Activated CD4-positive, CD25-positive, alpha-beta regulatory T cell treated with anti-CD3 and anti-CD28 coated beads, Interleukin-2, amount 50 U/mL, for 24 hours (primary cell): ENCODE measurements around the gene THBD.

ENCODE experiments used
- ATAC-seq, 2 donors: fragments of 150-1000 bp; cut with Tn5 transposase; one replicate each; pipeline ENCODE4 v1.10.0; 2021; ENCODE audit warnings: mild to moderate bottlenecking in 1 of 2, moderate library complexity in 1 of 2

THBD gene

DNA sequence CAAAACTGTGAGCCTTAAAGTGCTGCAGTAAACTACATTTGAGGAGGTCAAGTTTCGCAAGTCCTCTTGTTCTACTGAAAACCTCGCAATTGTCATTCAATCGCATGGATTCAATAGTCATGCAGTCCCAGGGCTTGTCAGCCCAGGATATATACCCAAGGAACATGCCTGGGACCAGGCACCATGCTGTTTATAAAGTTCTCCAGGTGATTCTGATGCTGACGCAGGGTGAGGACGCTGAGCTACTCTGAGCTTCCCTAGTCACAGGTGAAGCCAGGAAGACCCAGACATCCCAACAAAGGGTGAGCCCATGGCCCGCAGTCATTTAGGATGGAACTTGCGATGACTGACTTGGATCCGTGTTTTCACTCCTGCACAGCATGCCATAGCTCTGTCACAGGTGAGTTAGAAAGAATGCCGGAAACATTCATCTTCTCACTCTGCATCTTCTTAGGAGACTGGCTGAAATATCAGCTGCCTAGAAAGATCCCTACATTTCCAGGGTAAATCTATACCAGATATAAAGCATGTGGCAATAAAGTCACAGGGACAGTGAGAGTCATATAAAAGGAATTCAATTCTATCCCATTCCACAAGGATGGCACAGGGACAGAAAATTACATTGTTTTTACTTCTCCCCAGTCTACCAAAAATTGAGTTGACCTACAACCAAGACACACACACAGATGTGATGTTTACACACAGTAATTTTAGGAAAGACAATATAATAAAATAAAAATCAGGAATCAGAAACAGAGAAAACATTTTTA is 41.4 kb downstream of the THBD start:
- ATAC-seq, result no peak

DNA sequence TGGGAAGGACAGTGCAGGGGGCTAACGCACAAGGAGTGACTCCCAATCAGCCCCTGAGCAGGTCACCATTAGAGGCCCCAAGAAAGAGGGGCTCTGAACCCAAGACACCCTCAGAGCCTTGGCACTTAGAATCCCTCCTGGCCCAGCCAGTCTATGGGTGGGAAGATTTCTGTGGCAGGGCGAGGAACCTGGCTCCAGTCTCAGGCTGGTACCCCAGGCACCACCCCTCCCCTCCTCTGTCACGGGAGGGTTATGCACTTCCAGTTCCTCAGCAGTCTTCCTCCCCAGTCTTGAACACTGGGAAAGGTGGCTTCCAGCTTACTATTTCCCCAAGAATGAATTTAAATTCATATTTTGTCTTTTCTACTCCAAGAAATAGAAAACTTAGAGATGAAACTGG is 42.0 kb downstream of the THBD start:
- ATAC-seq, result no peak

DNA sequence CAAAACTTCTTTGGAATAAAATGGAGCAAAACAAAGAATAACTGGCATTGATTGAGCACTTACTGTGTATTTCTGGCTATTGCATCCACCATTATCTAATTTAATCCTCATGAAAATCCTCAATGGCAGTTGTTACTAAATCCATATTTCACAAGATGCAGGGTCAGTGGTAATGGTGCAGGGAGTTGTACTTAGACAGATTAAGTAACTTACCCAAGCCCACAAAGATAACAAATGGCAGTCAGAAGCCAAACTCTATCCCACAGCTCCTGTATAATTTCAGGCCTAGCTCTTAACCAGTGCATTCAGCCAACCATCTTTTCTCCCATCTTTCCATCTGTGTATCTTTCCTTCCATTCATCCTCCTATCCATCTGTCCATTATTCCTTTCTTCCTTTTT is 43.7 kb downstream of the THBD start:
- ATAC-seq, result no peak

DNA sequence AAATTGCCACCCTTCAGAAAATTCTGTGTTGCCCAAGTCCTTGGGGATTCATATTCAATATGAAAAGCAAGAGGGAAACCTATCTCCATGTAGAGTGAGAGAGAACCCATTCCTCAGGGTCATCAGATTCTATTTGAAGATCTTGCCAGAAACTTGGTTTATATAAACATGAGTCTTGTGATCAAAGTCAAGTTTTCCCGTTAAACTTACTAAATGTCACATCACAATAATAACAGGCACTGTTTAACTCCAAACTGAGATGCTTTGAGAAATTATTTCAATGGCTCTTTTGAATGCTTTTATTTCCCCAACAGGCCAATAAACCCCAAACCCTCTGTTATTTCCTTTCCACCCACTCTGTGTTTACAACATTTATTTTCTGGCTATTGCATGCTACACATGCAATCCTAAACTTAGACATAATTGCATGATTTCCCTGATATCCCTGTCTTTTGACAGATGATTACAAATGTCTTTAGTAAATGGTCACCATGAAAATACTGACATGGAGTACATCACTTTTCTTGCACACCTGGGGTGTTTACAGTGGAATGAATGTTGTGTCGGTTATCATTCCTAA is 45.5 kb downstream of the THBD start:
- no peak for ATAC-seq

DNA sequence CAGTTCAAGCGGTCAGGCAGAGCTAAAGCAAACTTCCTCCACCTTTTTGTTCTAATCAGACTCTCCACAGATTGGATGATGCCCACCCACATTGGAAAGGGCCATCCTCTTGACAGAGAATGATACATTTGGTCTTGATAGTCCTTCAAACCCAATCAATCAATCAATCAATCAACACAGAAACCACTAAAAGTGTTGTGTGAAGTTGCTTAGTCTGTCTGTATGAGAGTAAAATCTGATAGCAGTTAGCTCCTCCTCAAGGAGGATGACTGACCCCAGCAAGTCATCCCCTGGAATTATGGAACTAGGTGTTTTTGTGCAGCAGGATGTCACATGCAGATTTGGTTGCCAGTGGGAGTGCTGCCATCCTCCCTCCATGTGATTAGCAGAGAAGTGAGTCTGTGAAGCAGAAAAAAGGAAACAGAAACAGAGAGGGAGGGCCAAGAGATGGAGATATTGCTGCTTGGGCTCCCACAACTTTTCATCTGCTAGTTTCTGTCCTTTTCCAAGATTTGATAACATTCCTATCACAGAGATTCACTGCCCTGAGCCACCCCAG is 46.3 kb downstream of the THBD start:
- no peak for ATAC-seq

DNA sequence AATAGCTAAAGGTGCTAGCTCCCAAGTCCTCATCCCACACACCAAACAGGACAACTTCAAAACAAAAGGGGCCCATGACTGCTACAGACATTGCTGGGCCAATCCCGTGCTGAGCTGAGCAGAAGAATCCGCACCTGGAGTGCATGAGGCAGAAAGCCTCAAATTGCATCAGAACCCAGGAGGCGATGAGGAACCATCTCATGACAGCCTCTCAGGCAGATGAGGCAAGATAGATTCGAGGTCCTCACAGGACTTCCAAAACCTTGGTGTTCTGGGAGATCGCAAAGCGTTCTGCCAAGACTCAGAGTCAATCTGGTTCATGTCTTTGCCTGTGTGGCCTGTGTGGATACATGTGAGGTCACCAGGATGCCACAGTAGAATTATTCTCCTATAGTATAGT is 47.2 kb downstream of the THBD start:
- ATAC-seq, result no peak

DNA sequence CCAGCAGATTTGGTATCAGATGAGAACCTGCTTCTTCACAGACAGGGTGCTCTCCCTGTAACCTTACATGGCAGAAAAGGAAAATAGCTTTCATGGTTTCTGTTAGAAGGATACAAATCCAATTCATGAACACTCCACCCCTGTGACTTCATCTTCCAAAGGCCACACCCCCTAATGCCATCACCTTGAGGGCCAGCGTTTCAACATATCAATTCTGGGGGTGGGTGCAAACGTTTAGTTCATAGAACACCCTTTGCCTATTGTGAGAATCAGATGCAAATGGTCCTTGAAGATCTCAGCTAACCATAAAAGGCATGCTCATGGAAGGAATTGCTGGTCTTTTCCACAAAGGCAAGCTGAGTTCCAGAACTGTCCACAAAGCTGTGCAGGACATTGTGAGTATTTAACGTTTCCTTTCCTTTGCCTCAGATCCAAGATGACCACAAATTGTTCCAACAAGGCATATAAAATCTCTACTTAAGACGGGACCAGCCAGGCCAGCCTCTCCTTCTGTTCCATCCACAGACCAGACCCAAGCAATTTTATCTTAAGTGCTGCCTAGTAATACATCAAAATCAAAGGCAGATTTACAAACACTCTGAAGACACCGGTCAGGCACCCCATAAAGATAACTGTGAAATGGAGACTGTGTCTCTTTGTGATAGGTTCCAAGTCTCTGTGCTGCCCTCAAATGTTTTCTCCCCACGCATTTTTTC is 49.1 kb downstream of the THBD start:
- ATAC-seq, result no peak

DNA sequence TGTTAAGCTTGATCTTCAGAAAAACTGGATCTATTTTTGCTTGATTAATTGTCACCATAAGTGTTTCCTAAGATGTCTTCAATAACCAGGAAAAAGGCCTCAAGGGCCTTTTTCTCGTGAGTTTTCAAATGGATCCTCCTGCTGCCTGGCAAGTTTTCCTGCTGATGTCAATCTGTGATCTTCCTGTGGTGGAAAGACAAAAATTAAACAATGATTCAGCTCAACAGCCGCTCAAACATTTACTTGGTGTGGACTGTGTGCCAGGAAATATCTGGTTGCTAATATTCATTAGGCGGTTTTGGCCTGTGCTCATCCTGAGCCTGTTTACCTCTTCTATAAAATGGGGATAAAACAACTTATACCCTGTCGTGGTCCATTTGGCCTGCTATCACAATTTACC is 49.7 kb downstream of the THBD start:
- ATAC-seq, result no peak

DNA sequence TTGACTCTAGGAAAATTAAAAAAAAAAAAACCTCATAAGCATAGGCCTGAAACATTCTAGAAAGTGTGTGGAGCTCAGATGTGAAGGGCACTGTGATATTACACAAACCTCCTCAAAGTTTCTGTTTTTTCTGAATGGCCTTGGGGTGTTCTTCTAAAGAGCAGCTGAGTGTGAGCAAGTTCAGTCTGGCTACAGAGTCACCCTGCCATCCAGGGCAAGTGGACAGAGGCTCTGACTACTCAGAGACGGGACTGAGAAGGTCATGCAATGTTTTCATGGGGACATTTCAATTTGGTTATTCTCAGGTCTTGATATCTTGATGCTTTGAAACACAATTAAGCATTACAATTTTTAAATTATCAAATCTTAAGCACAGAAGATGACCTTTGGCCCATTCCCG is 51.0 kb downstream of the THBD start:
- no peak for ATAC-seq

DNA sequence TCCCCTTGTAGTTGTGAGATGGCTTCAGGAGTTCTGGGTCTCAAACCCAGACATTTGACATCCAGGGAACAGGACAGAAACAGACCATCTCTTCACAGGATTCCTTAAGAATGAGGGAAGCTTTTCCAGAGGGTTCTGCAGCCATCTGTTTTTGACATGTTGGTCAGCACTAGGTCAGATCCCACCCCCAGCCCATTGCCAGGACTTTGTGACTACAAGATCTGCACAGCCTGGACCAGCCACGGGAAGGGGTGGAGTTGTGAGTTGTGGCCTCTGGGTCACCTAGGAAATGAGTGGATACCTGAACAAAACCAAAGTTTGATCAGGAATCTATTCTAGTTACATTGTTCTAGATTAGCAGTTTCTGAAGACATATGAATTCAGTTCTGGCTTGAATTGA is 53.5 kb downstream of the THBD start:
- no peak for ATAC-seq
